ENCODE results near the gene LMBR1.
"Not testable (repeated sequence)": the region's sequence is repeated elsewhere in the genome, so short reads cannot be mapped to it uniquely, and the experiment has no call there.

The LMBR1 gene

GRCh38 chr7:156722043-156722826 is 170.7 kb downstream of the LMBR1 start:
- Histone ChIP-seq H3K27ac (no peak overlapping the region), H3K36me3 (no peaks in the 10 kb centered on the region; the same call in 1 of the 2 replicates), H3K9me3 (ENCODE audit: severe bottlenecking) (no peaks in the 10 kb centered on the region), H3K27me3 (ENCODE audit: insufficient read depth, low read depth, severe bottlenecking) (no peaks in the 10 kb centered on the region), H3K4me3 (ENCODE audit: low read depth, low read length) (no peak overlapping the region)
- TF ChIP-seq CTCF (IDR thresholded peaks at IDR 0.05; ENCODE audit: low read depth, low read length): no peak
- no peak for DNase-seq

- H3K36me3 ChIP-seq: no peaks in the 10 kb centered on the region
- TF ChIP-seq CTCF (IDR thresholded peaks at IDR 0.05; ENCODE audit: low read depth, low read length): no peak
- H3K27ac ChIP-seq: no peak overlapping the region
- no peak overlapping the region for H3K4me3 ChIP-seq (ENCODE audit: low read depth, low read length)
- no peaks in the 10 kb centered on the region for H3K27me3 ChIP-seq (ENCODE audit: insufficient read depth, low read depth, severe bottlenecking)
- no peaks in the 10 kb centered on the region for H3K9me3 ChIP-seq (ENCODE audit: severe bottlenecking)
- DNase-seq: no peak
These were observed 189.1 kb downstream of the LMBR1 start for GRCh38 chr7:156703773-156704482.

- Histone ChIP-seq H3K27me3 (ENCODE audit: insufficient read depth, low read depth, severe bottlenecking) (no peaks in the 10 kb centered on the region), H3K27ac (no peak overlapping the region), H3K36me3 (no peaks in the 10 kb centered on the region), H3K9me3 (ENCODE audit: severe bottlenecking) (peaks cover 5% of the 10 kb centered on the region), H3K4me3 (ENCODE audit: low read depth, low read length) (no peak overlapping the region)
- no peak for DNase-seq
- no peak for TF ChIP-seq CTCF (IDR thresholded peaks at IDR 0.05; ENCODE audit: low read depth, low read length)
These were observed 189.8 kb downstream of the LMBR1 start for GRCh38 chr7:156703209-156703608.

- Histone ChIP-seq H3K27ac (no peak overlapping the region), H3K4me3 (ENCODE audit: low read depth, low read length) (no peak overlapping the region), H3K9me3 (ENCODE audit: severe bottlenecking) (peaks cover 7% of the 10 kb centered on the region), H3K27me3 (ENCODE audit: insufficient read depth, low read depth, severe bottlenecking) (no peaks in the 10 kb centered on the region), H3K36me3 (no peaks in the 10 kb centered on the region)
- no peak for TF ChIP-seq CTCF (IDR thresholded peaks at IDR 0.05; ENCODE audit: low read depth, low read length)
- DNase-seq: no peak
These were observed 190.6 kb downstream of the LMBR1 start for GRCh38 chr7:156702399-156702798.

GRCh38 chr7:156701787-156702186 is 191.2 kb downstream of the LMBR1 start:
- H3K4me3 ChIP-seq (ENCODE audit: low read depth, low read length); H3K36me3 ChIP-seq; DNase-seq; H3K27me3 ChIP-seq (ENCODE audit: insufficient read depth, low read depth, severe bottlenecking); H3K27ac ChIP-seq: not testable (repeated sequence)
- peaks cover 11% of the 10 kb centered on the region for H3K9me3 ChIP-seq (ENCODE audit: severe bottlenecking)

GRCh38 chr7:156698512-156698911 is 194.5 kb downstream of the LMBR1 start:
- H3K36me3 ChIP-seq; DNase-seq; H3K27me3 ChIP-seq (ENCODE audit: insufficient read depth, low read depth, severe bottlenecking); H3K4me3 ChIP-seq (ENCODE audit: low read depth, low read length); H3K27ac ChIP-seq: not testable (repeated sequence)
- peaks cover 12% of the 10 kb centered on the region for H3K9me3 ChIP-seq (ENCODE audit: severe bottlenecking)

GRCh38 chr7:156697283-156697682 is 195.7 kb downstream of the LMBR1 start:
- H3K4me3 ChIP-seq (ENCODE audit: low read depth, low read length); DNase-seq; H3K27me3 ChIP-seq (ENCODE audit: insufficient read depth, low read depth, severe bottlenecking); H3K36me3 ChIP-seq; H3K27ac ChIP-seq: not testable (repeated sequence)
- peaks cover 12% of the 10 kb centered on the region for H3K9me3 ChIP-seq (ENCODE audit: severe bottlenecking)

All from WERI-Rb-1 (cell line).